Kidney (tissue), 14 donors: ENCODE results near the gene SLC13A2. TPM values are rescaled to one million over a fixed set of nuclear protein-coding genes. Genes with fewer than 3 reads are reported as not detected.

Experiments used
- DNase-seq, 5 donors: peaks; one replicate each; pipeline ENCODE4 v3.0.0-alpha.2; 2013 to 2020
- FAIRE-seq: peaks from 2 replicates; lab custom pipeline; 2012; peaks lifted over from hg19 to GRCh38; lab: Jason Lieb, UNC
- H3K27ac ChIP-seq, 2 donors: one replicate each; pipeline ENCODE4 v1.7.0; 2013; ENCODE audit warnings: low read depth in 2 of 2, low read length in 2 of 2, inconsistent platforms in 1 of 2
- H3K27me3 ChIP-seq: one replicate; pipeline ENCODE4 v1.7.1; 2013; ENCODE audit warnings: low read length, inconsistent platforms; ENCODE audit not compliant: control insufficient read depth, insufficient read depth
- H3K36me3 ChIP-seq, 3 donors: one replicate each; pipeline versions ENCODE4 v1.7.0 to v1.7.1; 2013; ENCODE audit warnings: low read length in 3 of 3, control low read depth in 1 of 3, inconsistent platforms in 1 of 3; ENCODE audit not compliant: insufficient read depth in 3 of 3, control insufficient read depth in 2 of 3
- H3K4me1 ChIP-seq, 3 donors: one replicate each; pipeline versions ENCODE4 v1.7.0 to v1.7.1; 2013; ENCODE audit warnings: low read length in 3 of 3, inconsistent platforms in 1 of 3, low read depth in 1 of 3; ENCODE audit not compliant: control insufficient read depth in 2 of 3, insufficient read depth in 2 of 3
- H3K4me3 ChIP-seq, 3 donors: one replicate each; pipeline versions ENCODE4 v1.7.0 to v1.8.1; 2013; ENCODE audit warnings: low read length in 3 of 3, control low read depth in 1 of 3, inconsistent platforms in 1 of 3
- H3K9ac ChIP-seq, 3 donors: one replicate each; pipeline versions ENCODE4 v1.7.0 to v1.7.1; 2013; ENCODE audit warnings: low read length in 3 of 3, control low read depth in 1 of 3, inconsistent platforms in 1 of 3
- H3K9me3 ChIP-seq, 3 donors: one replicate each; pipeline versions ENCODE4 v1.7.0 to v1.7.1; 2013; ENCODE audit warnings: low read length in 3 of 3, control low read depth in 1 of 3, inconsistent platforms in 1 of 3; ENCODE audit not compliant: control insufficient read depth in 2 of 3, insufficient read depth in 1 of 3
- CTCF ChIP-seq: IDR thresholded peaks from 3 replicates; pipeline ENCODE4 v1.5.1; 2012; ENCODE audit warnings: mild to moderate bottlenecking, moderate library complexity, borderline replicate concordance; ENCODE audit not compliant: insufficient read depth; ENCODE audit errors: extremely low read depth
- intact Hi-C: fragments of 100-400 bp; cut with DNase I; formaldehyde crosslinking; loops from one replicate; pipeline ENCODE4 v1.11.1; 2022
- polyA plus RNA-seq: library from polyadenylated mRNA; stranded (reverse); fragments of 350-450 nt; fragmentation: Illumina TruSeq; extraction: RNeasy Lipid Tissue Mini Kit (QIAGEN cat#74804); gene quantifications from one replicate; pipeline ENCODE4 v1.2.3, GENCODE V29; 2014; ENCODE audit warnings: low read depth, low replicate concordance; ENCODE audit not compliant: insufficient read depth
- total RNA-seq: library from RNA; stranded (reverse); fragmentation: NEBNext Ultra II Directional; extraction: Animal tissue kit (Norgen Biotek cat#: 25700); gene quantifications from one replicate; pipeline ENCODE4 v1.2.1, GENCODE V29; 2021
- donor health status: control.
- donor health status: control.
- donor health status: control.
- donor health status: control.
- donor health status: control.
- donor health status: DM: yes; HTN: yes; CAD: no.
- donor health status: Normal renal cell carcinoma (clear cell type).

Gene SLC13A2
- total and polyA plus RNA-seq, 2 donors from 2014 or later = 1.1 to 69.0 TPM

- no peak overlapping the region for H3K9ac ChIP-seq
- H3K27me3 ChIP-seq = no peaks in the 10 kb centered on the region
- no peak overlapping the region for H3K27ac ChIP-seq
- DNase-seq = no peak
- H3K4me3 ChIP-seq = no peak overlapping the region
- H3K36me3 ChIP-seq = peaks cover 0 to 3% (median 0%) of the 10 kb centered on the region in 3 donors
- no peaks in the 10 kb centered on the region for H3K9me3 ChIP-seq
- TF ChIP-seq CTCF = no peak
- no peak for FAIRE-seq
- intact Hi-C loops = loop anchor here (10.0 kb wide), 1 partner anchor 123 kb away; the partner anchor contains the start of gene RSKR
- H3K4me1 ChIP-seq = peaks cover 0 to 30% (median 16%) of the 10 kb centered on the region in 3 donors
These were observed 18.4 kb downstream of the SLC13A2 start for GRCh38 chr17:28491860-28492259.

- H3K27ac ChIP-seq = no peak overlapping the region
- intact Hi-C loops = loop anchor here (10.0 kb wide), 1 partner anchor 122 kb away; the partner anchor contains the start of gene RSKR
- H3K9ac ChIP-seq = no peak overlapping the region
- H3K4me1 ChIP-seq = peaks cover 0 to 27% (median 16%) of the 10 kb centered on the region in 3 donors
- peaks cover 0 to 3% (median 0%) of the 10 kb centered on the region in 3 donors for H3K36me3 ChIP-seq
- no peaks in the 10 kb centered on the region for H3K9me3 ChIP-seq
- FAIRE-seq (no peak), DNase-seq (peak in 2 of 5 donors; percentile 13 to 15)
- H3K4me3 ChIP-seq = no peak overlapping the region
- no peaks in the 10 kb centered on the region for H3K27me3 ChIP-seq
- no peak for TF ChIP-seq CTCF
These were observed 19.2 kb downstream of the SLC13A2 start for GRCh38 chr17:28492352-28493310.

DNA sequence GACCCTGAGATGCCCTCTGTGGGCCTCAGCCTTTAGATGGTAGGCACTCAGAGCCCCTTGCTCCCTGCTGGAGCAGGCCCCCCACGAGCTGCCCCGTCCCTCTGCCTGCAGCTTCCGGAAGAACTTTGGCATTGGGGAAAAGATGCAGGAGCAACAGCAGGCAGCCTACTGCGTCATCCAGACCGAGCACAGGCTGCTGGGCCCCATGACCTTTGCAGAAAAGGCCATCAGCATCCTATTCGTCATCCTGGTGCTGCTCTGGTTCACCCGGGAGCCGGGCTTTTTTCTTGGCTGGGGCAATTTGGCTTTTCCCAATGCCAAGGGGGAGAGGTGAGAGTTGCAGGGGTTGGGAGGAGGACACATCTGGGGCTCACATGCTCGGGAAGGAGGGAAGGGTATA is 20.0 kb downstream of the SLC13A2 start:
- peaks cover 0 to 3% (median 0%) of the 10 kb centered on the region in 3 donors for H3K36me3 ChIP-seq
- H3K4me1 ChIP-seq = peaks cover 0 to 27% (median 14%) of the 10 kb centered on the region in 3 donors
- no peak for TF ChIP-seq CTCF
- no peaks in the 10 kb centered on the region for H3K9me3 ChIP-seq
- no peak overlapping the region for H3K9ac ChIP-seq
- intact Hi-C loops = loop anchor here (10.0 kb wide), 1 partner anchor 121 kb away; the partner anchor contains the start of gene RSKR
- no peak for FAIRE-seq
- peak in 2 of 5 donors; percentile 34 to 40 for DNase-seq
- no peak overlapping the region for H3K4me3 ChIP-seq
- no peaks in the 10 kb centered on the region for H3K27me3 ChIP-seq
- H3K27ac ChIP-seq = no peak overlapping the region
